ENCODE data around the gene CNIH2. TPM values are rescaled to one million over a fixed set of nuclear protein-coding genes. Genes with fewer than 3 reads are reported as not detected.
A peak's percentile ranks its signal among the peaks of the same experiment; 100 is the strongest.

The CNIH2 gene
- total and polyA plus RNA-seq, 4 donors: 1.1 to 3.4 (median 1.5) TPM

DNA sequence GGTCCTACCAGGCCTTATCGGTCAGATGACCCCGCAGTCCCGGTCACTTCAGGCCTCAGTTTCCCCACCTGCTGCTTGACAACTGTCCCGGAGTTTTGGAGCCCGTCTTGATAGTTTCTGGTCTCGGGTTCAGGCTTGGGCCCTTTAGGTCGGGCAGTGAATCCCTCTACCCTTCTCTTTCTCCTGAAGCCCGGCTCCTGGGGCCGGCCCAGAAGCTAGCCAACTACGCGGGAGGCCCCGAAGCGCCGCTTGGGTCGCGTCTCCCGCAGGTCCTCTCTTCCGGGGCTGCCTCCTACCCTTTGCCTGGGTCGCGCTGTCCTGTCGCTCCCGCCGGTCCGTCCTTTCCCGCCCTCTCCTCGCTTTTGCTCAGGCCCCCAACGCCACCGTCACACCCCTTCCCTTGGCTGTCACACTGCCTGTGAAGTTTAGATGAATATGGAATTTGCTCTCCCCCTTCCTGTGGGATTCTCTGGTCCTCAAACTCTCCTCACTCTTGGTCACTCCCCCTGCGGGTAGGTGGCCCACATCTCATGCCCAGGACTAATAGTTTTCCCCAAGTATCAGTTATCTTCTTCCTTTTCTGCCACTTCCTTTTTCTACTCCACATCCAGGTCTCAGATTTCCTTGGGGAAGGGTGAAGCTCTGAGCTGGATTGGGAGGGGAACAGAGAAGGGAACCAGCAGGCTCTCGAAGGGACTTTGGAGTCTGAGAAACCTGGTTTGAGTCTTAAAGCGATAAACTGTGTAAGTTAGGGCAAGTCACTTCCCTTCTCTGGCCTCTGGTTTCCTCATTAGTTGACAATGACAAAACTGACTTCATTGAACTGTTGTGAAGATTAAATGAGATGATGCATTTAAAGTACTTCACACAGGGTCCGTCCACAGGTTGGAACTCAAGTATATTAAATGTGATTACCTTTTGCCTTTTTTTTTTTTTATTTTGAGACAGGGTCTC is 8.7 kb upstream of the CNIH2 start:
- 2% methylated on average over 25 to 32 of the region's 32 CpGs for WGBS, 2 donors
- peak overlapping the region; percentile 92 for H3K4me3 ChIP-seq
- H3K4me1 ChIP-seq (ENCODE audit: control insufficient read depth in 5 of 5, insufficient read depth in 5 of 5, low read length in 5 of 5): peaks cover 0 to 13% (median 4%) of the 10 kb centered on the region in 5 donors
- ATAC-seq (ENCODE audit: insufficient read depth, low FRiP score) (no peak), DNase-seq (peak in 2 of 3 donors; percentile 33 to 51)
- TF ChIP-seq, protein P1, sequence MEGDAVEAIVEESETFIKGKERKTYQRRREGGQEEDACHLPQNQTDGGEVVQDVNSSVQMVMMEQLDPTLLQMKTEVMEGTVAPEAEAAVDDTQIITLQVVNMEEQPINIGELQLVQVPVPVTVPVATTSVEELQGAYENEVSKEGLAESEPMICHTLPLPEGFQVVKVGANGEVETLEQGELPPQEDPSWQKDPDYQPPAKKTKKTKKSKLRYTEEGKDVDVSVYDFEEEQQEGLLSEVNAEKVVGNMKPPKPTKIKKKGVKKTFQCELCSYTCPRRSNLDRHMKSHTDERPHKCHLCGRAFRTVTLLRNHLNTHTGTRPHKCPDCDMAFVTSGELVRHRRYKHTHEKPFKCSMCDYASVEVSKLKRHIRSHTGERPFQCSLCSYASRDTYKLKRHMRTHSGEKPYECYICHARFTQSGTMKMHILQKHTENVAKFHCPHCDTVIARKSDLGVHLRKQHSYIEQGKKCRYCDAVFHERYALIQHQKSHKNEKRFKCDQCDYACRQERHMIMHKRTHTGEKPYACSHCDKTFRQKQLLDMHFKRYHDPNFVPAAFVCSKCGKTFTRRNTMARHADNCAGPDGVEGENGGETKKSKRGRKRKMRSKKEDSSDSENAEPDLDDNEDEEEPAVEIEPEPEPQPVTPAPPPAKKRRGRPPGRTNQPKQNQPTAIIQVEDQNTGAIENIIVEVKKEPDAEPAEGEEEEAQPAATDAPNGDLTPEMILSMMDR (IDR thresholded peaks at IDR 0.05; ENCODE audit: control extremely low read depth, extremely low read depth): no peak
- H3K27me3 ChIP-seq (ENCODE audit: control insufficient read depth in 3 of 3, insufficient read depth in 3 of 3, low read length in 2 of 3): no peaks in the 10 kb centered on the region
- no peaks in the 10 kb centered on the region for H3K9me3 ChIP-seq (ENCODE audit: control insufficient read depth in 4 of 4, insufficient read depth in 3 of 4, low read length in 3 of 4)
- peaks cover 5 to 40% (median 35%) of the 10 kb centered on the region in 4 donors for H3K36me3 ChIP-seq (ENCODE audit: control insufficient read depth in 4 of 4, insufficient read depth in 4 of 4, low read length in 4 of 4)
- H3K27ac ChIP-seq (ENCODE audit: low read depth in 1 of 2, low read length in 1 of 2): peak overlapping the region; percentile 94 to 97
- peak overlapping the region; percentile 80 to 82 for H3K9ac ChIP-seq (ENCODE audit: insufficient read depth in 1 of 2, low read length in 2 of 2)

DNA sequence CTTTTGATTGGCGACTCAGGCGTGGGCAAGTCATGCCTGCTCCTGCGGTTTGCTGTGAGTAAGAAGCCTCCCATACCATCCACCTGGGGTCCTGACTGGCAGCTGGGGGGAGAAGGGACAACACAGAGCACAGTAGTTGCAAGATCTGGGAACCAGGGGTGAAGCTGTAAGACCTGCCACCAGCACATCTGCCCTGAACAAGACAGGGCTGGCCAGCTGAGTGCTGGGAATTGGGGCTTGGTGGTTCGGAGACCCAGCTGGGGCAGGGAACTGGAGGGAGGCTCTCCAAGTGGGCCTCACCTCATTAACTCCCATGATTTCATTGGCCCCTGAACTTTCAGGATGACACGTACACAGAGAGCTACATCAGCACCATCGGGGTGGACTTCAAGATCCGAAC is 6.2 kb upstream of the CNIH2 start:
- Histone ChIP-seq H3K4me1 (ENCODE audit: control insufficient read depth in 5 of 5, insufficient read depth in 5 of 5, low read length in 5 of 5) (peaks cover 0 to 10% (median 4%) of the 10 kb centered on the region in 5 donors), H3K4me3 (no peak overlapping the region), H3K9ac (ENCODE audit: insufficient read depth in 1 of 2, low read length in 2 of 2) (no peak overlapping the region), H3K36me3 (ENCODE audit: control insufficient read depth in 4 of 4, insufficient read depth in 4 of 4, low read length in 4 of 4) (peaks cover 5 to 50% (median 36%) of the 10 kb centered on the region in 4 donors), H3K9me3 (ENCODE audit: control insufficient read depth in 4 of 4, insufficient read depth in 3 of 4, low read length in 3 of 4) (no peaks in the 10 kb centered on the region), H3K27ac (ENCODE audit: low read depth in 1 of 2, low read length in 1 of 2) (no peak overlapping the region), H3K27me3 (ENCODE audit: control insufficient read depth in 3 of 3, insufficient read depth in 3 of 3, low read length in 2 of 3) (no peaks in the 10 kb centered on the region)
- 95% methylated on average over 7 of the region's 7 CpGs for WGBS, 2 donors
- DNase-seq: no peak
- ATAC-seq (ENCODE audit: insufficient read depth, low FRiP score): no peak
- TF ChIP-seq, protein P1 (IDR thresholded peaks at IDR 0.05; ENCODE audit: control extremely low read depth, extremely low read depth): no peak

DNA sequence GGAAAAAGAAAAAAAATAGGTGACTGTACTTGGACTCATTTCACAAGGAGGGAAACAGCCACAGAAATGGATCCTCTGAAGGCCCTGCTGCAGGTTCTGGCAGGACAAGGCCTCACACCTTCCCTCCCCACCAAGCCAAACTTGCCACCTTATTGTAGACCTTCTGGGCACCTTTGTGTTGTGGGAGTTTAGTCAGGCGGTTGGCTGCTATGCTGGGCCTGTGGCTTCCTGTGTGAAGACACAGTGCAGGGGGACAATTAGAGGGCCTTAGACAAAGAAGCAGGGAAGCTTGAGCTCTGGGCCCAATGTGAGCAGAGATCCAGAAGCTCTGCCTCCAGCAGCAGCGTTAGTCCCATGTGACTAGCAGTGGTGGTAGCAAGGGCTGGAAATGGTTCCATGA is 5.4 kb upstream of the CNIH2 start:
- no peaks in the 10 kb centered on the region for H3K27me3 ChIP-seq (ENCODE audit: control insufficient read depth in 3 of 3, insufficient read depth in 3 of 3, low read length in 2 of 3)
- DNase-seq (no peak), ATAC-seq (ENCODE audit: insufficient read depth, low FRiP score) (no peak)
- H3K4me3 ChIP-seq: no peak overlapping the region
- TF ChIP-seq, protein P1 (IDR thresholded peaks at IDR 0.05; ENCODE audit: control extremely low read depth, extremely low read depth): no peak
- WGBS, 2 donors: 85 to 86% methylated on average over 2 of the region's 2 CpGs
- H3K9me3 ChIP-seq (ENCODE audit: control insufficient read depth in 4 of 4, insufficient read depth in 3 of 4, low read length in 3 of 4): no peaks in the 10 kb centered on the region
- H3K4me1 ChIP-seq (ENCODE audit: control insufficient read depth in 5 of 5, insufficient read depth in 5 of 5, low read length in 5 of 5): peaks cover 0 to 6% (median 2%) of the 10 kb centered on the region in 5 donors
- H3K36me3 ChIP-seq (ENCODE audit: control insufficient read depth in 4 of 4, insufficient read depth in 4 of 4, low read length in 4 of 4): peaks cover 5 to 50% (median 36%) of the 10 kb centered on the region in 4 donors
- H3K27ac ChIP-seq (ENCODE audit: low read depth in 1 of 2, low read length in 1 of 2): no peak overlapping the region
- no peak overlapping the region for H3K9ac ChIP-seq (ENCODE audit: insufficient read depth in 1 of 2, low read length in 2 of 2)
